Measurements from ENCODE around the gene ATP6AP2.

ATP6AP2 gene, protein sequence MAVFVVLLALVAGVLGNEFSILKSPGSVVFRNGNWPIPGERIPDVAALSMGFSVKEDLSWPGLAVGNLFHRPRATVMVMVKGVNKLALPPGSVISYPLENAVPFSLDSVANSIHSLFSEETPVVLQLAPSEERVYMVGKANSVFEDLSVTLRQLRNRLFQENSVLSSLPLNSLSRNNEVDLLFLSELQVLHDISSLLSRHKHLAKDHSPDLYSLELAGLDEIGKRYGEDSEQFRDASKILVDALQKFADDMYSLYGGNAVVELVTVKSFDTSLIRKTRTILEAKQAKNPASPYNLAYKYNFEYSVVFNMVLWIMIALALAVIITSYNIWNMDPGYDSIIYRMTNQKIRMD

DNA sequence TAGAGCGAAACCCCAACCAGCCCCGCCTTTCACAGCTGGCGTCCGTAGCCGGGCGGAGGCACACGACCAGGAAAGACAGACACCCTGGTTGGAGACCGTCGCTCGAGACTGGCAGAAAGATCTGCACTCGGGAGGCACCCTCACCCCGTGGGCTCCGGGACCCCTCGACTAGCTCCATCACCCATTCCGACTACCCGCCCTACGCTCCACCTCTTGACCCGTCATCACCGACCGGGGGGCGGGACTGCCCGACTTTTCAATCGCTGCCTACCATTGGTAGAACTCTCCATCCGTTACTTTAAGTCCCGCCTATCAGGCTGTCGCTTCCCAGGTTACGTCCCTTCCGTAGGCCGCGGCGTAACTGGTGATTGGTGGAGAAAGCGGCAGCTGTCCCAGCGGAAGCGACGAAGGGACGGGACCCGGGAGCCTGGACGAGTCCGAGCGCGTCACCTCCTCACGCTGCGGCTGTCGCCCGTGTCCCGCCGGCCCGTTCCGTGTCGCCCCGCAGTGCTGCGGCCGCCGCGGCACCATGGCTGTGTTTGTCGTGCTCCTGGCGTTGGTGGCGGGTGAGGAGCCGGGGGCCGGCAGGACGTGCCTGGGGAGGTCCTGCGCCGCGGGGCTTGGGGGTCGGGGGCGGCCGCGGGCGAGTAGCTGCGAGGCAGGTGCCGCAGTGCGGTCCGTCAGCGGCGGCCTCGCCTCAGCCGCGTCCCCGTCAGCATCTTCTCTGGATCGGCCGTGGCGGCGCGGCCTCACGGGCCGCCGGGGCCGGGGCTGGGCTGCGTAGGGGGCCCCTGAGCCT lies at the start of gene ATP6AP2:
Gene ATP6AP2, plus strand, starts transcription at position 434 of the 799 bp plus-strand sequence. Its CDS starts 96 bp downstream, at position 530.
- peak within 1 kb of the TSS; percentile 65 to 78 for H3K4me3 ChIP-seq (replicated peaks in 1 of 2; ENCODE audit: low read depth in 2 of 2, low read length in 2 of 2)
- TF ChIP-seq, protein P1, sequence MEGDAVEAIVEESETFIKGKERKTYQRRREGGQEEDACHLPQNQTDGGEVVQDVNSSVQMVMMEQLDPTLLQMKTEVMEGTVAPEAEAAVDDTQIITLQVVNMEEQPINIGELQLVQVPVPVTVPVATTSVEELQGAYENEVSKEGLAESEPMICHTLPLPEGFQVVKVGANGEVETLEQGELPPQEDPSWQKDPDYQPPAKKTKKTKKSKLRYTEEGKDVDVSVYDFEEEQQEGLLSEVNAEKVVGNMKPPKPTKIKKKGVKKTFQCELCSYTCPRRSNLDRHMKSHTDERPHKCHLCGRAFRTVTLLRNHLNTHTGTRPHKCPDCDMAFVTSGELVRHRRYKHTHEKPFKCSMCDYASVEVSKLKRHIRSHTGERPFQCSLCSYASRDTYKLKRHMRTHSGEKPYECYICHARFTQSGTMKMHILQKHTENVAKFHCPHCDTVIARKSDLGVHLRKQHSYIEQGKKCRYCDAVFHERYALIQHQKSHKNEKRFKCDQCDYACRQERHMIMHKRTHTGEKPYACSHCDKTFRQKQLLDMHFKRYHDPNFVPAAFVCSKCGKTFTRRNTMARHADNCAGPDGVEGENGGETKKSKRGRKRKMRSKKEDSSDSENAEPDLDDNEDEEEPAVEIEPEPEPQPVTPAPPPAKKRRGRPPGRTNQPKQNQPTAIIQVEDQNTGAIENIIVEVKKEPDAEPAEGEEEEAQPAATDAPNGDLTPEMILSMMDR (IDR thresholded peaks at IDR 0.05; ENCODE audit: low read depth, low read length): no peak
- DNase-seq (ENCODE audit: low read depth in 2 of 2): peak; percentile 93

DNA sequence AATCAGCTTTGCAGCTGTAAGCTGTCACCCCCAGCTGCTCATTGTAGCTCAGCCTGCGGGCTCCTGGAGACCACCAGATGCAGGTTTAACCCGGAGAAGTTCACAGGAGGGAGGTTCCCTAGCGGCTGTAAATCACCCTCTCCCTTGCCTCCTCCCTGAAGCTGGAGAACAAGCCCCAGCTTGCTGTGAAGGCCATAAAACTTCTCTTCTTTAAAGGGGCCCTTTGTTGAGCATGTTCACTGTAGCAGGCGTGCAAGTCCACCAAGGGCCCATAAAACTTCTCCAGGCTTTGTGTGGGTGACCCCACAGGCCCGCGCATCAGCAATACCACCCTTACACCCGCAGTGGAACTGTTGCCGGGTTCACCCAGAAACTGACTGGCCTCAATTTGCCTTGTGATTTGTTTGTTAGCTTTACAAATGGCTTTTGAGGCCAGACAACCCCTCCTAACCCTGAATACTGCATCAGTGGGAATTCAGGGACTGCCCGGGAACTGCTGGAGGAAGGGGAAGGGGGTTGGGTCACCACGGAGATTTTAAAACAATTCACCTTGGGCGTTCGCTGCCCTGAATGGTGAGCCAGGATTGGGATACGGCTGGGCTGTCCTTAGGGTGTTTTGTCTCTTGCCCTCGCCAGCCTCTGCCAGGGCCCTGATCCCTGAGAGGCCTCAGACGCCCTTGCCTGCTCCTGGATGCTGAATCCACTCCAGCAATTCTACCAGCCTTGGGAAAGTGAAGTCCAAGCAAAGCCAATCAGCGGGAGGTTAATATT lies 49.5 kb upstream of the ATP6AP2 start:
- TF ChIP-seq, protein P1 (IDR thresholded peaks at IDR 0.05; ENCODE audit: low read depth, low read length): no peak
- DNase-seq (ENCODE audit: low read depth in 2 of 2): no peak
- H3K4me3 ChIP-seq (replicated peaks in 1 of 2; ENCODE audit: low read depth in 2 of 2, low read length in 2 of 2): no peak overlapping the region

DNA sequence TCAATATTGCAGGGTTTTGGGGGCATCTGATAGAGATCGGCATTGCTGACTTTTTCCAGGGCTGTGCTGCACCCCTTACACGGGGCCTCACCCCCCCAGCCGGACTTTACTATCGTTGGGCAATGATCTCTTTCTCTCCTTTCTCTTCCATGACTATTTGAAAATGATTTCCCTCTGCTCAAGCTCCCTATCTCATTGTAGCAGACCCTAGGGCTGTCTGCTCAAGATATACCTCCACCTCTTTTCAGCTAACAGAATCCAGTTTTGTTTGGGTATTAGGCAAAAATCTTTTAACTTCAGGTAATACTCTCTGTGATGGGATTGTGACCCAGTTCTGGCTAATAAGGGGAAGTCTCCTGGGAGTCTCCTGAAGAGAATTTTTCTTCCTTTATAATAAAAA lies 43.5 kb upstream of the ATP6AP2 start:
- no peak overlapping the region for H3K4me3 ChIP-seq (replicated peaks in 1 of 2; ENCODE audit: low read depth in 2 of 2, low read length in 2 of 2)
- TF ChIP-seq, protein P1 (IDR thresholded peaks at IDR 0.05; ENCODE audit: low read depth, low read length): no peak
- DNase-seq (ENCODE audit: low read depth in 2 of 2): no peak

DNA sequence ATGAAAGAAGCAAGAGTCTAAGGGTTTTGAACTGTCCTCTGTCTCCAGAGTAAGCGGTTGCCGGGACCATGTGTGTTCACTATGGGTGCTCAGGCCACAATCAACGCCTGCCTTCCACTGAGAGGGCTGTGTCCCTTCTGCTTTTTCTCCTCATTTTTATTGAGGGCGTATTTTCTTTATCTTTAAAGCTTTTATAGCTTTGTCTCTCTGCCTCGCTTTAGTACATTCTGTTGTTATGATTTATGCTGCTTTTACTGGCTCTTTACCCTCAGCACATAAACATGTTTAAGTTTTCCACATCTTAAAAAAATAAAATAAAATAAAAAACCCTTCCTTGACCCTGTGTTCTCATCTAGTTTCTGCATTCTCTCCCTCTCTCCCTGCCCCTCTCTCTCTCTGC lies 42.4 kb upstream of the ATP6AP2 start:
- no peak overlapping the region for H3K4me3 ChIP-seq (replicated peaks in 1 of 2; ENCODE audit: low read depth in 2 of 2, low read length in 2 of 2)
- no peak for DNase-seq (ENCODE audit: low read depth in 2 of 2)
- TF ChIP-seq, protein P1 (IDR thresholded peaks at IDR 0.05; ENCODE audit: low read depth, low read length): no peak

DNA sequence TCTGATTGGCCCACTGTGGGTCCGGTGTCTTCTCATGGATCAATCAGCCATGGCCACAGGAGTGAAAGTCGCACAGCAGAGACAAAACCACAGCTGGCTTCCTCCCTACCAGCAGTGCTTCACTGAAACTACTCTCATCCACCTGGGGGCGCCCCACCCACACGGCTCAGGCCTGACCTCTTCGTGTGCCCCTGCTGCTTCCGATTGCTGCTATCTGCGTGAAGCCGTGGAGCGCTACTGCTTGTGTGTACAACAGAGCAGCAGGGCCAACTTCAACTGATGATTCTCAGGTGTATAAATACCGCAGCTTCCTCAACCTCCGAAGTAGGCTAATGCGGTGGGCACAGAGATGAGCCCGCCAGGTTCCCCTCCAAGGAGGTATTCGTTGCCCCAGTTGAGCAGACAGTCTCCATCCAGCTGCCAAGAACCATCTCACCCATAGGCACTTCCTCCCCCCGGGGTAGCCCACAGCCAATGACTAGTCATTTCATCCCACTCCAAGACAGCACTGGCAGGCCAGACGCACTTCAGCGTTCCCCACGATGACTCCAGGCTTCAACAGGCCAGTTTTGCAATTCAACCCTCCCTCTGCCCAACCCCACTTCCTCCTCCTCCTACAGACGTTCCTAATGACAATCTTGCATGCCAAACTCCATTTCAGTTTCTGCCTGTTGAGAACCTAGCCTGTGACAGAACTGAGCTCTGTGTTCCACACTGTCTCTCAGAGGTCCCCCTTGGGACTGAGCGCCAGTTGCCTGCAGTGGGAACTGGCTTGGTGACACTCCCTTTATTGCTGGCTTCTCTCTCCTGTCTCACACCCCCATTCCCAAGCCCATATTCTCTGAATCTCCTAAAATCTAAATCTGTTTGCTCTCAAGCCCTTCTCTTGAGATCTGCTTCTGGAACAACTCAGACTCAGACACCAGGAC lies 41.3 kb upstream of the ATP6AP2 start:
- TF ChIP-seq, protein P1 (IDR thresholded peaks at IDR 0.05; ENCODE audit: low read depth, low read length): no peak
- peak; percentile 71 to 72 for DNase-seq (ENCODE audit: low read depth in 2 of 2)
- H3K4me3 ChIP-seq (replicated peaks in 1 of 2; ENCODE audit: low read depth in 2 of 2, low read length in 2 of 2): no peak overlapping the region

DNA sequence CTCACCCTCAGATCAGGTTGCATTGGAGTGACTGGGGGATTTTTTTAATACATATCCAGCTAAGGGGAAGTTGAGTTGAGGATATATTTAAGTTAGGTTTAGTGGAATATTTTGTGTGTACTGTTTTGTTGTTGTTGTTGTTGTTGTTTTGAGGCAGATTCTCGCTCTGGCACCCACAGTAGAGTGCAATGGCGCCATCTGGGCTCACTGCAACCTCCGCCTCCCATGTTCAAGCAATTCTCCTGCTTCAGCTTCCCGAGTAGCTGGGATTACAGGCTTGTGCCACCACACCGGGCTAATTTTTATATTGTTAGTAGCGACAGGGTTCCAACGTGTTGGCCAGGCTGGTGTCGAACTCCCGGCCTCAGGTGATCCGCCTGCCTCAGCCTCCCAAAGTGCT lies 38.6 kb upstream of the ATP6AP2 start:
- TF ChIP-seq, protein P1 (IDR thresholded peaks at IDR 0.05; ENCODE audit: low read depth, low read length): no peak
- H3K4me3 ChIP-seq (replicated peaks in 1 of 2; ENCODE audit: low read depth in 2 of 2, low read length in 2 of 2): no peak overlapping the region
- no peak for DNase-seq (ENCODE audit: low read depth in 2 of 2)

Data from cardiac fibroblast (primary cell).